ENCODE data around the gene PCDH9.
"Not testable (repeated sequence)": the region's sequence is repeated elsewhere in the genome, so short reads cannot be mapped to it uniquely, and the experiment has no call there.

PCDH9 gene

GRCh38 chr13:66262330-66262729 is 967.8 kb downstream of the PCDH9 start:
- H3K4me1 Mint-ChIP-seq = no peaks in the 10 kb centered on the region
- H3K36me3 Mint-ChIP-seq = no peaks in the 10 kb centered on the region
- H3K4me3 Mint-ChIP-seq = no peak overlapping the region
- H3K9me3 Mint-ChIP-seq = no peaks in the 10 kb centered on the region
- no peaks in the 10 kb centered on the region for H3K27me3 Mint-ChIP-seq
- ATAC-seq = no peak
- no peak overlapping the region for H3K27ac Mint-ChIP-seq

- ATAC-seq, H3K27ac Mint-ChIP-seq, H3K4me1 Mint-ChIP-seq, H3K4me3 Mint-ChIP-seq, H3K36me3 Mint-ChIP-seq, H3K9me3 Mint-ChIP-seq, H3K27me3 Mint-ChIP-seq: not testable (repeated sequence)
Measured at GRCh38 chr13:66259426-66259825, 970.7 kb downstream of the PCDH9 start.
